Tibial nerve (tissue), 4 donors: ENCODE measurements around the gene PAFAH1B1. TPM values are rescaled to one million over a fixed set of nuclear protein-coding genes. Genes with fewer than 3 reads are reported as not detected.

Experiments used
- DNase-seq, 2 donors: peaks; one replicate each; pipeline ENCODE4 v3.0.0-alpha.2; 2019; ENCODE audit warnings: low spot score in 2 of 2
- H3K27ac ChIP-seq, 4 donors: fragments of 200-600 bp; sonication (generic) in 3 of 4; one replicate each; pipeline ENCODE4 v1.5.1; 2017 to 2019; ENCODE audit warnings: mild to moderate bottlenecking in 1 of 4
- H3K27me3 ChIP-seq, 2 donors: fragments of 200-600 bp; sonication (generic) in 1 of 2; one replicate each; pipeline versions ENCODE4 v1.5.1 to v1.6.0; 2017 to 2019
- H3K36me3 ChIP-seq, 3 donors: fragments of 200-600 bp; sonication (generic); one replicate each; pipeline ENCODE4 v1.5.1; 2018 to 2019
- H3K4me1 ChIP-seq, 4 donors: fragments of 200-600 bp; sonication (generic) in 3 of 4; one replicate each; pipeline ENCODE4 v1.5.1; 2017 to 2019
- H3K4me3 ChIP-seq, 4 donors: fragments of 200-600 bp; sonication (generic) in 3 of 4; one replicate each; pipeline ENCODE4 v1.5.1; 2017 to 2019; ENCODE audit warnings: mild to moderate bottlenecking in 1 of 4, moderate library complexity in 1 of 4
- H3K9me3 ChIP-seq, 4 donors: fragments of 200-600 bp; sonication (generic) in 3 of 4; one replicate each; pipeline ENCODE4 v1.5.1; 2017 to 2019
- CTCF ChIP-seq, 5 experiments: fragments of 200-600 bp in 3 of 5; fragments of 450-650 bp in 2 of 5; sonication (generic) in 3 of 5; IDR thresholded peaks; one replicate each; pipeline ENCODE4 v1.5.1; 2016 to 2019; ENCODE audit warnings: antibody characterized with exemption in 5 of 5, mild to moderate bottlenecking in 3 of 5, moderate library complexity in 2 of 5
- EP300 ChIP-seq, 2 donors: sonication (generic); formaldehyde crosslinking; IDR thresholded peaks; one replicate each; pipeline ENCODE4 v1.6.1; 2017; ENCODE audit warnings: antibody characterized with exemption in 2 of 2, mild to moderate bottlenecking in 1 of 2
- POLR2A ChIP-seq, 2 donors: fragments of 450-650 bp; IDR thresholded peaks; one replicate each; pipeline ENCODE4 v1.6.1; 2017; ENCODE audit warnings: antibody characterized with exemption in 2 of 2, mild to moderate bottlenecking in 2 of 2, moderate library complexity in 2 of 2
- WGBS, 2 donors: methylation state at CpG; one replicate each; pipeline ENCODE4 v1.1.5; 2018; 5-methylcytosine and 5-hydroxymethylcytosine counted together
- total RNA-seq, 4 donors: library from RNA; depleted of rRNA; stranded (reverse); fragments of >200 nt; gene quantifications; one replicate each; pipeline ENCODE4 v1.1.0, GENCODE V29; 2016

PAFAH1B1 gene
- total RNA-seq, 4 donors from 2014 or later = 105 to 185 (median 139) TPM

- peaks cover 0 to 11% (median 0%) of the 10 kb centered on the region in 4 donors for H3K4me1 ChIP-seq
- 52 to 54% methylated on average over 3 of the region's 3 CpGs for WGBS, 2 donors
These were observed 88.9 kb downstream of the PAFAH1B1 start for GRCh38 chr17:2682176-2682938.

GRCh38 chr17:2683912-2684311 is 90.5 kb downstream of the PAFAH1B1 start:
- peaks cover 0 to 21% (median 5%) of the 10 kb centered on the region in 4 donors for H3K4me1 ChIP-seq
- TF ChIP-seq CTCF (IDR thresholded peaks at IDR 0.05) = no peak
- WGBS, 2 donors = 69 to 74% methylated on average over 8 of the region's 8 CpGs
- no peak overlapping the region for H3K4me3 ChIP-seq
- H3K36me3 ChIP-seq = peaks cover 3 to 51% (median 24%) of the 10 kb centered on the region in 3 donors
- H3K27me3 ChIP-seq = no peaks in the 10 kb centered on the region
- H3K9me3 ChIP-seq = no peaks in the 10 kb centered on the region
- DNase-seq = no peak
- no peak overlapping the region for H3K27ac ChIP-seq

More at GRCh38 chr17:2682176-2682938, 88.9 kb downstream of the PAFAH1B1 start:
- Histone ChIP-seq H3K27me3 (no peaks in the 10 kb centered on the region), H3K4me3 (no peak overlapping the region), H3K27ac (no peak overlapping the region), H3K36me3 (peaks cover 3 to 66% (median 24%) of the 10 kb centered on the region in 3 donors), H3K9me3 (no peaks in the 10 kb centered on the region)
- TF ChIP-seq POLR2A (IDR thresholded peaks at IDR 0.05) = no peak
- TF ChIP-seq EP300 (IDR thresholded peaks at IDR 0.05) = no peak
- no peak for TF ChIP-seq CTCF (IDR thresholded peaks at IDR 0.05)
- no peak for DNase-seq

GRCh38 chr17:2684549-2684948 is 91.1 kb downstream of the PAFAH1B1 start:
- Histone ChIP-seq H3K4me3 (no peak overlapping the region), H3K9me3 (no peaks in the 10 kb centered on the region), H3K27ac (no peak overlapping the region), H3K36me3 (peaks cover 3 to 55% (median 24%) of the 10 kb centered on the region in 3 donors), H3K4me1 (peaks cover 0 to 28% (median 6%) of the 10 kb centered on the region in 4 donors), H3K27me3 (no peaks in the 10 kb centered on the region)
- DNase-seq = no peak
- TF ChIP-seq POLR2A (IDR thresholded peaks at IDR 0.05) = no peak
- no peak for TF ChIP-seq EP300 (IDR thresholded peaks at IDR 0.05)
- no peak for TF ChIP-seq CTCF (IDR thresholded peaks at IDR 0.05)
- WGBS, 2 donors = 82 to 87% methylated on average over 18 of the region's 18 CpGs

GRCh38 chr17:2685696-2686095 is 92.2 kb downstream of the PAFAH1B1 start:
- Histone ChIP-seq H3K9me3 (no peaks in the 10 kb centered on the region), H3K27me3 (no peaks in the 10 kb centered on the region), H3K27ac (no peak overlapping the region), H3K36me3 (peaks cover 3 to 59% (median 17%) of the 10 kb centered on the region in 3 donors), H3K4me3 (no peak overlapping the region), H3K4me1 (peaks cover 0 to 37% (median 6%) of the 10 kb centered on the region in 4 donors)
- TF ChIP-seq CTCF (IDR thresholded peaks at IDR 0.05) = no peak
- TF ChIP-seq EP300 (IDR thresholded peaks at IDR 0.05) = no peak
- TF ChIP-seq POLR2A (IDR thresholded peaks at IDR 0.05) = no peak
- no peak for DNase-seq
- WGBS, 2 donors = 82 to 84% methylated on average over 14 to 15 of the region's 15 CpGs

- Histone ChIP-seq H3K4me1 (peaks cover 0 to 37% (median 6%) of the 10 kb centered on the region in 4 donors), H3K36me3 (peaks cover 0 to 59% (median 13%) of the 10 kb centered on the region in 3 donors), H3K27ac (peak overlapping the region in 2 of 4 donors; percentile 14 to 25), H3K27me3 (no peaks in the 10 kb centered on the region), H3K9me3 (no peaks in the 10 kb centered on the region), H3K4me3 (no peak overlapping the region)
- TF ChIP-seq CTCF (IDR thresholded peaks at IDR 0.05) (no peak), EP300 (IDR thresholded peaks at IDR 0.05) (no peak), POLR2A (IDR thresholded peaks at IDR 0.05) (no peak)
- WGBS, 2 donors = 76 to 81% methylated on average over 6 of the region's 6 CpGs
- DNase-seq = no peak
These were observed 93.6 kb downstream of the PAFAH1B1 start for GRCh38 chr17:2687074-2687418.
